K562 (cell line): ENCODE measurements around the gene MPRIP.

Experiments used
- CTCF ChIP-seq, 3 experiments: IDR thresholded peaks in 2 of 3; conservative IDR thresholded peaks in 1 of 3; 2 replicates each; pipeline ENCODE4 v1.5.1; 2011 to 2012; ENCODE audit warnings: low read length in 3 of 3, mild to moderate bottlenecking in 3 of 3, control low read depth in 2 of 3, improper control_type of control experiment in 1 of 3, inconsistent platforms in 1 of 3, low read depth in 1 of 3, mixed read lengths in 1 of 3, moderate library complexity in 1 of 3; ENCODE audit not compliant: insufficient read depth in 2 of 3
- POLR2AphosphoS5 ChIP-seq: IDR thresholded peaks from 2 replicates; pipeline ENCODE4 v1.6.1; 2011; ENCODE audit warnings: mild to moderate bottlenecking, low read depth, low read length, moderate library complexity; ENCODE audit not compliant: control insufficient read depth, insufficient read depth

DNA sequence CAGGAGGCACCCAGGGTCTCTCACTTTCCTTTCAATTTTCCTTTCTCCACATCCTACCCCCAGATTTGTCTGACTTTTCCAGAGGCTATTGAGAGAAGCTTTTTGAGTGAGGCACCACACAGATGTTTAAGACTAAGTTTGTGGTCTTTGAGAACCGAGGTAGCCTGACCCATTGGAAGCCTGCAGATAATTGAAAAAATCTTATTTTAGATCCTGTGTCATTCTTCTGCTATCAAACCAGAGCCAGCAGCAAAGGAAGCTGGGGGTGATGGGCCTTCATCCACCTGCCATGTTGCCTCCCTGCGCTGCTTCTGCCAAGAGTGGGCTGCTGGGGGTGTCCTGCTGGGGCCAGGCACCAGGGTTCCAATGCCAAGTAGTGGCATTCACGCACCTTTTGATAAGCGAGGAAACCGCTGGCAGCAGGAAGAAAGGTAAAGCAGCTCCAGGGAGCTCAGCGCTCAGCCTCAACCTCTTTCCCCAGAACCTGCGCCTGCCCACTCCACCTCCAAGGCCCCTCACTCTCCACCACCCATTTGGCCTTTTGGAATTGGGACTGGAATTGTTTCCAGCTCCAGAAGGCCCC lies 55.6 kb downstream of the MPRIP start:
- no peak for TF ChIP-seq POLR2AphosphoS5
- no peak for TF ChIP-seq CTCF (IDR thresholded peaks at IDR 0.05 in 2 of 3, conservative IDR thresholded peaks at IDR 0.05 in 1 of 3; ENCODE audit: insufficient read depth in 2 of 3, low read depth in 1 of 3, low read length in 3 of 3)
